GM18951 (cell line): ENCODE measurements around the gene BZW1.

ENCODE experiments used
- POLR2A ChIP-seq: IDR thresholded peaks from 4 replicates; pipeline ENCODE4 v1.6.1; 2011; ENCODE audit warnings: mild to moderate bottlenecking; ENCODE audit not compliant: insufficient read length, insufficient read depth; ENCODE audit errors: extremely low read depth
- in situ Hi-C: fragments of 300-500 bp; cut with MboI; formaldehyde crosslinking; loops from one replicate; pipeline ENCODE4 v1.12.0; 2022; ENCODE audit warnings: low sequenced_read_pairs, mixed read lengths, inconsistent platforms; ENCODE audit not compliant: unreplicated experiment

The BZW1 gene

DNA sequence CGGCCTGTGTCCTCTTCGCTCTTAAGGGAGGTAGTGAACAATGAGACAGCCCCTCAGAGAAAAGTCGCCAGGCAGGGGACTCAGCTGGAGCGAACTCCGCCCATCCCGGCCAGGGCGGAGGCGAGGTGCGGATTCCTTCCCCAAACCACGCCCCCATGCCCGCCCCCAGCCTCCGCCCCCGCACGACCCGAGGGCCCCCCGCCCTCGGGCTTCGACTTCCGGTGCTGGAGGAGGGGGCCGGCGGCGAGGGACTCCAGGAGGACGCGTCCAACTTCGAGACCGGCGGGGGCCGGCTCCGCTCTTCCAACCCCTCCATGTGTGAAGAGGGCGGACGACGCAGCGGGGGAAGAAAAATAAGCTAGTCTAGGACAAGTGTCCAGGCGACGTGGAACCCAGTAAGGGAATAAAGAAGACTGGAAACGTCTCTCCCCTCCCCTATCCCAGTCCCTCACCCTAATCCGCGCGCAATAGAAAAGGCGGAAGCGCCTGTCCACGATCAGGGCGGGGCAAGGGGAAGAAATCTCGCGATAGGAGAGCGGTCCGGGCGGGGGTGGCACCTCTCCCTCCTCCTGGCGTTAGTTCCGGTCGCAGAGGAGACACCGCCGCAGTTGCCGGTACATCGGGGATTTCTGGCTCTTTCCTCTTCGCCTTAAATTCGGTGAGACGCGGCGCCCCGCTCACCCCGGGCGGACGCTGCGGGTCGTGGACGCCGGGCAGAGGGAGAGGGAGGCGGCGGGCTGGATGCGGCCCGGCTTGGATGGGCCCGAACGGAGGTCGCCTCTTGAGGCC lies at the start of gene BZW1:
Gene BZW1, plus strand, starts transcription at position 578 of the 789 bp plus-strand sequence. CDS start 1,308 bp downstream, outside the sequence.
- TF ChIP-seq POLR2A, result peak; percentile 91
- in situ Hi-C loops, result no loop called here

GRCh38 chr2:200762127-200762526 lies 49.6 kb upstream of the BZW1 start:
- in situ Hi-C loops, result no loop called here
- no peak for TF ChIP-seq POLR2A

- in situ Hi-C loops, result no loop called here
- TF ChIP-seq POLR2A, result no peak
These were observed 48.3 kb upstream of the BZW1 start for GRCh38 chr2:200763422-200763821.

DNA sequence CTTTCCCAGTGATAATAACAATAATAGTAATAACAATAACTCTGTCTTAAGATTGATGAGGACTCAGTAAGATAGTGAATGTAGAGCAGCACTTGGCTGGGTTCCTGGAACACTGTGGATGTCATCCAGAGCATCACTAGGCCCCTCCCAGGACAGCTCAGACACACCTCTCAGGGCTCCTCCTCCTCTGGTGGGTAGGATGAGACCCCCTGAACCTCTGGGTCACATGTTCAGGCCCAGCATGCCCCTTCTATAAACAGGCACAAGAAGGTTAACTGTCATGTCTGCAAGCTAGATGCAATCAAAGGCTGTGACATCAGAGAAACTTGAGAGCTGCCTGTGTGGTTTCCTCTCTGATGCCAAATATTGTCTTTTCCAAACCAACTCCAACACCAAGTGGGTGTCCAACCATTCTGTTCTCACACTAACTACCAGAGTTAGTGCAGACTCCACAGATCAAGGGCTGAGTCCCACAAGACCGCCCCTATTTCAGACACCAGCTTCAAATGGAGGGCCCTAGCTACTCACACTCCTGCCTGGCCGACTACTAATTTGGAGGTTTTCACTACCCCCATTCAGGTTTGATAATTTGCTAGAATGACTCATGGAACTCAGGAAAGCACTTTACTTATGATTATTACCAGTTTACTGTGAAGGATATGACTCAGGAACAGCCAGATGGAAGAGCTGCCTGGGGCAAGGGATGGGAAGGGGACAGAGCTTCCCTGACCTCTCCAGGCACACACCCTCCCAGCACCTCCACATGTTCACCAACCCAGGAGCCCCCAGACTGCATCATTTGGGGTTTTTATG lies 46.4 kb upstream of the BZW1 start:
- in situ Hi-C loops, result no loop called here
- no peak for TF ChIP-seq POLR2A

GRCh38 chr2:200765995-200766660 lies 45.6 kb upstream of the BZW1 start:
- in situ Hi-C loops, result no loop called here
- no peak for TF ChIP-seq POLR2A

- in situ Hi-C loops, result no loop called here
- no peak for TF ChIP-seq POLR2A
These were observed 44.4 kb upstream of the BZW1 start for GRCh38 chr2:200767111-200767885.

GRCh38 chr2:200770847-200771246 lies 40.9 kb upstream of the BZW1 start:
- in situ Hi-C loops, result no loop called here
- TF ChIP-seq POLR2A, result no peak

DNA sequence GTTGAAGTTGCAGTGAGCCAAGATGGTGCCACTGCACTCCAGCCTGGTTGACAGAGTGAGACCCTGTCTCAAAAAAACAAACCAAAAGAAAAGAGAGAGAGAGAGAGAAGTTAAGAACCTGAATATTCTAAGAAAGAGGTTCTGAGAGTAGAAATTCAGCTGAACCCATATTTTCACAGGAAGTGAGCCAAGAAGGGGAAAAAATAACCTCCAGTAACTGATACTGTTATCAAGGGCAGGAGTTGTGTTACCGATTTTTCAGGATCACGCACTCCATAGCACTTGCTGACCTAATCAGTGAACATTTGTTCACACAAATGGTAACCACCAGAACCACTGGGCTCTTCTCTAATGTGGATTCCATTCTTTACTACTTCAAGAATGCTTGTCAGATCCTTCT lies 39.1 kb upstream of the BZW1 start:
- in situ Hi-C loops, result no loop called here
- TF ChIP-seq POLR2A, result no peak

DNA sequence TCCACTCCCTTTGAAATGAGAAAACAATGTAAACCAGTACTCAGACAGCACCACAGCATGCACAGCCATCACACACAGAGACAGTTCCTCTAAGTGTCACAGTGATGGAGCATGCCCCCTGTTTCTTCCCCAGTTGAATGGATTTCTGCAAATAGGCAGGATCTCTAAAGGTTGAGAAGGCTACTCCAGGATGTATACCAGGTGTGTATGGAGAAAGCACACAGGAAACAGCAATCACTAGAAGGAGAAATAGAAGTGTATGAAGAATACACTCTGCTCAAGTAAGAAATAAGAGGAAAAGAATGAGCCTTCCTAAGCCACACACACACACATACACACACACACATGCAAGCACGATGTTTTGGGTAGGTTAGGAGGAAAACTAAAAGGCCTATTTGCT lies 38.6 kb upstream of the BZW1 start:
- TF ChIP-seq POLR2A, result no peak
- in situ Hi-C loops, result no loop called here

- TF ChIP-seq POLR2A, result no peak
- in situ Hi-C loops, result no loop called here
These were observed 36.8 kb upstream of the BZW1 start for GRCh38 chr2:200774920-200775319.

DNA sequence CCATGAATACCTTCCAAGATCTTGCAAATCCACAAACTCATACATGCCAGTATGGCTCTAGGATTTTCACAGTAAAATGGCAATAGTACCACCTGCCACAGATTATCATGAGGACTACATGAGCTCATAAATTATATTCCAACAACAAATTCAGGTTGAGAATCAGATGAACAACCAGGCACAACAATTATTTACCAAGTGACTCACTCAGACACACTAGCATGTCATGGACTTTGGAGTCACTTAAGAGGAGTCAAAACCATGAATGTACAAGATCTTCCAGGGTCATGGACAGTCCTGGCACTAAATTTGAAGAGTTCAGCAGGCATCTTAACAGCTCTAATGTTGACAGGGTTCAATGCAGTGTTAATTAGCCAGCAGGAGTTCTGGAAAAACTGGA lies 34.4 kb upstream of the BZW1 start:
- TF ChIP-seq POLR2A, result no peak
- in situ Hi-C loops, result no loop called here

DNA sequence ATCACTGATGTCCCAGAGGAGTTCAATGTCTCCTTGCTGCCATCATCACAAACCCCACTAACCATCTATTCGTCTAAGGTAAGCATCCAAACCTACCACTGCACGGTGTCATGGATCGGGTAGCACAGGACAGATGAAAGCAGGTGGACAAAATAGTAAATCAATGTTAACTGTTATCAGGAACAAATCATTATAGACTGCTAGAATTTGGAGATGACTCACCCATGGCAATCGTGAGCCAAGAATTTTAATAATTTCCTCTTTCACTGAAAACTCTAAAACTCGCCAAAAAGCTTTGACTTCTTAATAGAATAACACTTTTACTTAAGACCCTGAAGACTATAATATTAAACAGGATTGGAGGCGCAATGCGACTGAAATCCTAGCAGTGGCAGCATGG lies 33.7 kb upstream of the BZW1 start:
- TF ChIP-seq POLR2A, result no peak
- in situ Hi-C loops, result no loop called here

DNA sequence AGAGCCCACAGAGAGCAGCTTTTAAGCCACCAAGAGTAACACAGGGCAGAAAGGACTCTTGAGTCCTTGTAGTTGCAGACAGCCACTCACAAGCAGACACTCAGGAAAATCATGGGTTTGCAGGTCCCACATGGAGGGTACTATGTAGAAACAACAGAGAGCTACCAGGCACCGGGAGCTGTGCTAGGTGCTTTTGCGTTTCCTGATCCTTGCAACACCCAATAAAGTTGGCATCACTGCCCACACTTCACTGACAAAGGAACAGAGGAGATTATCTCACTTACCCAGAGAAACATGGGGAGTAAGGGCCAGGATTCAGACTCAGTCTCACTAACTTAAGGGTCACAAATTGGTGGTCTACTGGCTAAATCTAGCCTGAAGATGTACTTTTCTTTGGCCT lies 32.5 kb upstream of the BZW1 start:
- TF ChIP-seq POLR2A, result no peak
- in situ Hi-C loops, result no loop called here
